GM18502 (cell line): ENCODE measurements around the gene ALPK3.

Experiments used
- ATAC-seq: cut with Tn5 transposase; IDR thresholded peaks from one replicate; pipeline ENCODE4 v1.9.1; 2021; ENCODE audit warnings: mild to moderate bottlenecking; ENCODE audit not compliant: unreplicated experiment, poor library complexity

The ALPK3 gene, protein sequence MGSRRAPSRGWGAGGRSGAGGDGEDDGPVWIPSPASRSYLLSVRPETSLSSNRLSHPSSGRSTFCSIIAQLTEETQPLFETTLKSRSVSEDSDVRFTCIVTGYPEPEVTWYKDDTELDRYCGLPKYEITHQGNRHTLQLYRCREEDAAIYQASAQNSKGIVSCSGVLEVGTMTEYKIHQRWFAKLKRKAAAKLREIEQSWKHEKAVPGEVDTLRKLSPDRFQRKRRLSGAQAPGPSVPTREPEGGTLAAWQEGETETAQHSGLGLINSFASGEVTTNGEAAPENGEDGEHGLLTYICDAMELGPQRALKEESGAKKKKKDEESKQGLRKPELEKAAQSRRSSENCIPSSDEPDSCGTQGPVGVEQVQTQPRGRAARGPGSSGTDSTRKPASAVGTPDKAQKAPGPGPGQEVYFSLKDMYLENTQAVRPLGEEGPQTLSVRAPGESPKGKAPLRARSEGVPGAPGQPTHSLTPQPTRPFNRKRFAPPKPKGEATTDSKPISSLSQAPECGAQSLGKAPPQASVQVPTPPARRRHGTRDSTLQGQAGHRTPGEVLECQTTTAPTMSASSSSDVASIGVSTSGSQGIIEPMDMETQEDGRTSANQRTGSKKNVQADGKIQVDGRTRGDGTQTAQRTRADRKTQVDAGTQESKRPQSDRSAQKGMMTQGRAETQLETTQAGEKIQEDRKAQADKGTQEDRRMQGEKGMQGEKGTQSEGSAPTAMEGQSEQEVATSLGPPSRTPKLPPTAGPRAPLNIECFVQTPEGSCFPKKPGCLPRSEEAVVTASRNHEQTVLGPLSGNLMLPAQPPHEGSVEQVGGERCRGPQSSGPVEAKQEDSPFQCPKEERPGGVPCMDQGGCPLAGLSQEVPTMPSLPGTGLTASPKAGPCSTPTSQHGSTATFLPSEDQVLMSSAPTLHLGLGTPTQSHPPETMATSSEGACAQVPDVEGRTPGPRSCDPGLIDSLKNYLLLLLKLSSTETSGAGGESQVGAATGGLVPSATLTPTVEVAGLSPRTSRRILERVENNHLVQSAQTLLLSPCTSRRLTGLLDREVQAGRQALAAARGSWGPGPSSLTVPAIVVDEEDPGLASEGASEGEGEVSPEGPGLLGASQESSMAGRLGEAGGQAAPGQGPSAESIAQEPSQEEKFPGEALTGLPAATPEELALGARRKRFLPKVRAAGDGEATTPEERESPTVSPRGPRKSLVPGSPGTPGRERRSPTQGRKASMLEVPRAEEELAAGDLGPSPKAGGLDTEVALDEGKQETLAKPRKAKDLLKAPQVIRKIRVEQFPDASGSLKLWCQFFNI (N-terminal part only)

GRCh38 chr15:84816694-84817465 is at the start of gene ALPK3:
Gene ALPK3 (plus strand): TSS chr15:84817356. CDS start chr15:84817453, 97 bp downstream.
- ATAC-seq: no peak

DNA sequence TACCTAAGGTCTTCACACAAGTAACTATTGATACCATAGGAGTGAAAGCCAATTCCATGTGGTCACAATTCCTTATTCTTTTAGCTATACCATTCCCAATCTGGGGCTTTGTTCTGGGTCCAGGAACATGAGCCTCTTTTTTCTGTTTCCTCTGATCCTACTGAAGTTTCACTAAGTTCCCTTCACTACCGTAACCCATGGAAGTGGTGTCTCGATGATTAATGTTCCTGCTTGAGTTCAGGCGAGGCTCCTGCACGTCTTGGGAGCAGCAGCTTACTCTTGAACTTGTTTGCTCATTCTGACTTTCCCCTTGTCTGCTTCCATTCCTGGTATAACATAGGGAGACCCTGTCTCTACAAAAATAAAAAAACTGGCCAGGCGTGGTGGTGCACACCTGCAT is 45.1 kb upstream of the ALPK3 start:
- ATAC-seq: no peak

DNA sequence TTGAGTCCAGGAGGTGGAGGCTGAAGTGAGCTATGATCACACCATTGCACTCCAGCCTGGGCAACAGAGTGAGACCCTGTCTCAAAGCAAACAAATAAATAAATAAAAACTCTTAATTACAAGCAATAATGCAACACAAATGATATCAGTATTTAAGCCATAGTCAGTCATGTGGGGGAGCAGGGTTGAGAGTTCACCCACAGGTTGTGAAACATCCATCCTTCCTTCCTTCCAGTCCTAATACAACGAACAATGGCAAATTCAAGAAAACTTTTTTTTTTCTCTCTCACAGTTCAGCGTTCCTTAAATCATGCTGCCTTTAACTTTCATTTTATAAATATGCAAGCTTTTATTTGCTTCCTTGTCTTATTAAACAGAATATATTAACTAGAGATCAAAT is 44.7 kb upstream of the ALPK3 start:
- no peak for ATAC-seq

GRCh38 chr15:84773716-84774115 is 43.4 kb upstream of the ALPK3 start:
- no peak for ATAC-seq

GRCh38 chr15:84775867-84776449 is 41.2 kb upstream of the ALPK3 start:
- no peak for ATAC-seq

GRCh38 chr15:84778194-84778593 is 39.0 kb upstream of the ALPK3 start:
- ATAC-seq: no peak

GRCh38 chr15:84780492-84780891 is 36.7 kb upstream of the ALPK3 start:
- no peak for ATAC-seq

- no peak for ATAC-seq
Measured at GRCh38 chr15:84781495-84781894, 35.7 kb upstream of the ALPK3 start.

DNA sequence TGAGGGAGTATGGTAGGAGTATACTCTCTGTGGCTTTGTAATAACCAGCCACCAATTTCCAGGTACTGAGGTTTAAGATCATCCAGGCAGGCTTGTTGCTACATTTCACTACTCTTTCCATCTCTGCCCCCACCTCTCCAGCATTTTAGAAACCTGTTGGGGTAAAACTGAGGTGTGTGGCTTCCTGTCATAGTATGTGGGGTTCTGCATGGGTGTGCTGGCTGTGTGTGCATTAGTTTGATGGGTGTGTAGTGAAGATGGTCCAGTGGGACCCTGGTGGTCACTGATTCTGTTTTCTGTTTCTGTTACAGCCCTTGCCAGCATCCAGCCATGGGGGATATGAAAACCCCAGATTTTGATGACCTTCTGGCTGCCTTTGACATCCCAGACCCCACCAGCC is 34.8 kb upstream of the ALPK3 start:
- ATAC-seq: no peak

GRCh38 chr15:84783493-84784251 is 33.5 kb upstream of the ALPK3 start:
- no peak for ATAC-seq

DNA sequence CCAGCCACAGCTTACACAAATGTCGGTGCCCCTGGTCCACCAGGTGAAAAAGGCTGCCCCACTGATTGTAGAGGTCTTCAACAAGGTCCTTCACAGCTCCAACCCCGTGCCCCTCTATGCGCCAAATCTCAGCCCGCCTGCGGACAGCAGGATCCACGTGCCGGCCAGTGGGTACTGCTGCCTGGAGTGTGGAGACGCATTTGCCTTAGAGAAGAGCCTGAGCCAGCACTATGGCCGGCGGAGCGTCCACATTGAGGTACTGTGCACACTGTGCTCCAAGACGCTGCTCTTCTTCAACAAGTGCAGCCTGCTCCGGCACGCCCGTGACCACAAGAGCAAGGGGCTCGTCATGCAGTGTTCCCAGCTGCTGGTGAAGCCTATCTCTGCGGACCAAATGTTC is 32.9 kb upstream of the ALPK3 start:
- ATAC-seq: no peak

DNA sequence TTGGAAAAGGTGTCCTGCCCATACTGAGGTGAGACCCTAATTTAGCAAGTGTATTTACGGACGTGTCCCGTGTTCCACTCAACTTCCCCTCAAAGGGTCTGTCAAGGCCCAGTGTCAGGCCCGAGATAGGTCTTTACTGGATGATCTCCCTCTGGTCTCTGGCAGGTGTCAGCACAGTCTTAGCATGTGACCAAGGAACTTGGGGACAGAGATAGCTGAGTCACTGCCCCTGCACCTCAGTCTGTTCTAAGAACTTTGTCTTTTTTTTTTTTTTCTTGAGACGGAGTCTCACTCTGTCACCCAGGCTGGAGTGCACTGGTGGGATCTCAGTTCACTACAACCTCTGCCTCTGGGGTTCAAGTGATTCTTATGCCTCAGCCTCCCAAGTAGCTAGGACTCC is 32.1 kb upstream of the ALPK3 start:
- ATAC-seq: no peak

GRCh38 chr15:84788500-84788899 is 28.7 kb upstream of the ALPK3 start:
- ATAC-seq: no peak

DNA sequence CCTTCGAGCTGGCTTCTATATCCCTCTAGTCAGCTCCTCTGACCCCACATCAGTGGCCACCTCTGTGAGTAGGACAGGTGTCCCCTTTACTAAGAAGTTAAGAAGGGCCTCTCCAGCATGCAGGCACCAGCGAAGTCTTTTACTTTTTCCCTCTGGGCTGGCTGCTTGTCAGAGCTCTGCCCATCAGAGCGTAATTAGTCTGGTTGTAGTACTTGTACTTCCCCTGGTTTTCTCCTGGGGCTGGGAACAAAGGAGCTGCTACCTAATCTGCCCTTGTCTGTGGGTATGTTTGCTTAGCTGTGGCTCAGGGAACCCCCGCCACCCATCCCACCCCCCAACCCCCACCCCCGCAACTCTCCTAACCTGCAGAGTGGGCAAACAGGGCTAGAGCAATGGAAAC is 27.4 kb upstream of the ALPK3 start:
- no peak for ATAC-seq

- ATAC-seq: no peak
Measured at GRCh38 chr15:84790676-84791075, 26.5 kb upstream of the ALPK3 start.

DNA sequence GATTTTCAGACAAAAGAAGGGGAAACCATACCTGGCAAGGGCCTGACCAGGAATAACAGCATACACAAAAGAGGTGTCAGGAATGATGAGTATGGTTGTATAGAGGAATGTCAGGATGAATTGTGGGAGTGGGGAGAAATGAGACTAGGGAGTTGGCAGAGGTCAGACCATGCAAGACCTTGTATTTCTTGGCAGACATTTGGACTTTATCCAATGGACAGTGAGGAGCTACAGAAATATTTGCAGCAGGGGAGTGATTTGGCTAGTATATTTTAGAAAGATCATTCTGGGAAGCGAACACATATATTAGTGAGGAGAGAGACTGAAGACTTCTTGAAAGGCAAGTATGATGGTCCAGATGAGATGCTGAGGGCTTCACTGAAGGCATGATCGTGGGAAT is 25.4 kb upstream of the ALPK3 start:
- no peak for ATAC-seq

DNA sequence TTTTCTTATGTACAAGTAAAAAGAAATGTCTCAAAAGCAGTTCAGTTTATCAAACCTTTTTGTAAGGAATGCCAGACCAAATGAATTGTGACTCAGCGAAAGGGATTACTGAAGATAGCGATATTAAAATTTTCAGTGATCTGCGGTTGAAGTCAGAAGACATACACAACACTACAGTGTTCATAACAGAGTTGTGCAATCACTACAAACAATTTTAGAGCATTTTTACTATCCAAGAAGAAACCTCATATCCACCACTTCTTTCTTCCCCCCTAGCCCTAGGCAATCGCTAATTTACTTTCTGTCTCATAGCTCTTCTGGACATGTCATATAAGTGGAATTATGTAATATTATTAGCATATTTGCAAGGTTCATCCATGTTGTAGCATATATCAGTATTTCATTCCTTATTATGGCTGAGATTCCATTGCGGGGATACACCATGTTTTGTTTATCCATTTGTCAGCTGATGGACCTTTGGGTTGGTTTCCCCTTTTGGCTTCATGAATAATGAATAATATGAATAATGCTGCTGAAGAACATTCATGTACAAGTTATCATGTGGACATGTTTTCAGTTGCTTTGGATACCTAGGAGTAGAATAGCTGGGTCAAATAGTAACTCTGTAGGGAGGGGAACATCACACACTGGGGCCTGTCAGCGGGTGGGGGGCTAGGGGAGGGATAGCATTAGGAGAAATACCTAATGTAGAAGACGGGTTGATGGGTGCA is 23.6 kb upstream of the ALPK3 start:
- ATAC-seq: no peak

- ATAC-seq: no peak
Measured at GRCh38 chr15:84794162-84794547, 23.0 kb upstream of the ALPK3 start.
